ENCODE results near the gene USP12. TPM values are rescaled to one million over a fixed set of nuclear protein-coding genes. Genes with fewer than 3 reads are reported as not detected.
"Not testable (repeated sequence)": the region's sequence is repeated elsewhere in the genome, so short reads cannot be mapped to it uniquely, and the experiment has no call there.

The USP12 gene
- total RNA-seq, 1 donor from 2014 or later, result 21.4 TPM

- peaks cover 6% of the 10 kb centered on the region for H3K9me3 Mint-ChIP-seq
- no peak overlapping the region for H3K4me3 Mint-ChIP-seq
- TF ChIP-seq, protein P1, sequence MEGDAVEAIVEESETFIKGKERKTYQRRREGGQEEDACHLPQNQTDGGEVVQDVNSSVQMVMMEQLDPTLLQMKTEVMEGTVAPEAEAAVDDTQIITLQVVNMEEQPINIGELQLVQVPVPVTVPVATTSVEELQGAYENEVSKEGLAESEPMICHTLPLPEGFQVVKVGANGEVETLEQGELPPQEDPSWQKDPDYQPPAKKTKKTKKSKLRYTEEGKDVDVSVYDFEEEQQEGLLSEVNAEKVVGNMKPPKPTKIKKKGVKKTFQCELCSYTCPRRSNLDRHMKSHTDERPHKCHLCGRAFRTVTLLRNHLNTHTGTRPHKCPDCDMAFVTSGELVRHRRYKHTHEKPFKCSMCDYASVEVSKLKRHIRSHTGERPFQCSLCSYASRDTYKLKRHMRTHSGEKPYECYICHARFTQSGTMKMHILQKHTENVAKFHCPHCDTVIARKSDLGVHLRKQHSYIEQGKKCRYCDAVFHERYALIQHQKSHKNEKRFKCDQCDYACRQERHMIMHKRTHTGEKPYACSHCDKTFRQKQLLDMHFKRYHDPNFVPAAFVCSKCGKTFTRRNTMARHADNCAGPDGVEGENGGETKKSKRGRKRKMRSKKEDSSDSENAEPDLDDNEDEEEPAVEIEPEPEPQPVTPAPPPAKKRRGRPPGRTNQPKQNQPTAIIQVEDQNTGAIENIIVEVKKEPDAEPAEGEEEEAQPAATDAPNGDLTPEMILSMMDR (conservative IDR thresholded peaks at IDR 0.05), result no peak
- DNase-seq (ENCODE audit: low read depth, low spot score), result no peak
- H3K4me1 Mint-ChIP-seq, result peaks cover 4% of the 10 kb centered on the region
- peak overlapping the region; percentile 35 for H3K27ac Mint-ChIP-seq (ENCODE audit: unreplicated experiment)
- H3K27me3 Mint-ChIP-seq (ENCODE audit: low read depth), result no peaks in the 10 kb centered on the region
- peaks cover 11% of the 10 kb centered on the region for H3K36me3 Mint-ChIP-seq (ENCODE audit: low read depth)
These were observed 24.0 kb downstream of the USP12 start for GRCh38 chr13:27147530-27148170.

- TF ChIP-seq, protein P1 (conservative IDR thresholded peaks at IDR 0.05), result no peak
- peaks cover 7% of the 10 kb centered on the region for H3K4me1 Mint-ChIP-seq
- no peak for DNase-seq (ENCODE audit: low read depth, low spot score)
- peaks cover 15% of the 10 kb centered on the region for H3K36me3 Mint-ChIP-seq (ENCODE audit: low read depth)
- H3K27me3 Mint-ChIP-seq (ENCODE audit: low read depth), result no peaks in the 10 kb centered on the region
- no peak overlapping the region for H3K4me3 Mint-ChIP-seq
- peaks cover 8% of the 10 kb centered on the region for H3K9me3 Mint-ChIP-seq
- no peak overlapping the region for H3K27ac Mint-ChIP-seq (ENCODE audit: unreplicated experiment)
These were observed 29.9 kb downstream of the USP12 start for GRCh38 chr13:27141746-27142145.

- not testable (repeated sequence) for H3K4me3 Mint-ChIP-seq; H3K27ac Mint-ChIP-seq (ENCODE audit: unreplicated experiment); H3K9me3 Mint-ChIP-seq; H3K4me1 Mint-ChIP-seq; DNase-seq (ENCODE audit: low read depth, low spot score); H3K27me3 Mint-ChIP-seq (ENCODE audit: low read depth)
- peaks cover 15% of the 10 kb centered on the region for H3K36me3 Mint-ChIP-seq (ENCODE audit: low read depth)
These were observed 30.5 kb downstream of the USP12 start for GRCh38 chr13:27141159-27141558.

DNA sequence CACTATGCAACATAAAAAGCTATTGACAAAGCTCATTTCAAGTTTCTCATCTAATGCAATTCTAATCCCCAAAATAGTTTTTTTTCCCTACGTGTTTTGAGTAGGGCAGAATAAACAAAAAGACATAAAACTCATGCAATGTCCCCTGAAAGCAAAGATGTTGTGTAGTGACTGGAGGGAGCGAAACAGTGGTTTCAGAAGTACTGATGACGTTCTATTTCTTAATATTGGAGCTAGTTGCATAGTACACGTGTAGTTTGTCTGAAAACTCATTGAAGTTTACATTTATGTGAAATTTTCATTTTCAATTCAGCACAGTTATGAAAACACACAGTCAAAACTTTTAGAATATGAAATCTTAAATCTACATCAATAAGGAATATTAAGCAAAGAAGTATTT is 31.6 kb downstream of the USP12 start:
- peaks cover 4% of the 10 kb centered on the region for H3K4me1 Mint-ChIP-seq
- no peak overlapping the region for H3K4me3 Mint-ChIP-seq
- DNase-seq (ENCODE audit: low read depth, low spot score), result no peak
- H3K36me3 Mint-ChIP-seq (ENCODE audit: low read depth), result peaks cover 15% of the 10 kb centered on the region
- no peak overlapping the region for H3K27ac Mint-ChIP-seq (ENCODE audit: unreplicated experiment)
- peaks cover 8% of the 10 kb centered on the region for H3K9me3 Mint-ChIP-seq
- no peaks in the 10 kb centered on the region for H3K27me3 Mint-ChIP-seq (ENCODE audit: low read depth)
- TF ChIP-seq, protein P1 (conservative IDR thresholded peaks at IDR 0.05), result no peak

- H3K36me3 Mint-ChIP-seq (ENCODE audit: low read depth), result peaks cover 15% of the 10 kb centered on the region
- TF ChIP-seq, protein P1 (conservative IDR thresholded peaks at IDR 0.05), result no peak
- H3K27me3 Mint-ChIP-seq (ENCODE audit: low read depth), result no peaks in the 10 kb centered on the region
- H3K27ac Mint-ChIP-seq (ENCODE audit: unreplicated experiment), result no peak overlapping the region
- H3K4me3 Mint-ChIP-seq, result no peak overlapping the region
- peaks cover 8% of the 10 kb centered on the region for H3K9me3 Mint-ChIP-seq
- H3K4me1 Mint-ChIP-seq, result peaks cover 4% of the 10 kb centered on the region
- no peak for DNase-seq (ENCODE audit: low read depth, low spot score)
These were observed 32.0 kb downstream of the USP12 start for GRCh38 chr13:27139565-27139964.

DNA sequence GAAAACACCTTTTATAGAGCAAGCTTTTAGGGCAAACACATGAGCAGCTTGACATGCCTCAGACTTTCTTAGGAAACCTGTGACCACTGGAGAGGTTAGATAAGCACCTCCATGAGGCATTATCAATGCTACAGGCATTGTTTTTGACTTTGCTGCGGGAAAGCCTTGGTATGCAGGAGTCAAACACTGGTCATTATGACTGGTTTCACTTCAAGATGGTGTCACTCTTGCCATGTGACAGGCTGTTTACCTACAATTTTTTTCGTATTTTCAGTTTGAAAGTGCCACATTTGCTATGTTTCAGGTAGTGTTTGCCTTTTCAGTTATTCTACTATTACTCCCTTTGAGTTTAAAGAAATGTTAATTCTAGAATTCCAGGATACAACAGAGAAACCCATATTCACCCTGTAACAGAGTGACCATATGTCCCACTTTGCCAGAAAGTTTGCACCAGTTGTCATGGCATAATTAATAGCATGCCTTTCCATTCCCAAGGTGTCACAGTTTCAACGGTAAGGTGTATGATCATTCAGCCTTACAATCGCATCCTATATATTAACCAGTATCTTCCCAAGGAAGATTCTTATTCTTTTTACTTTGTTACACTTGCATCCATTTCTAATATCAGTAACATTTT is 33.0 kb downstream of the USP12 start:
- TF ChIP-seq, protein P1 (conservative IDR thresholded peaks at IDR 0.05), result no peak
- H3K9me3 Mint-ChIP-seq, result peaks cover 7% of the 10 kb centered on the region
- H3K4me3 Mint-ChIP-seq, result no peak overlapping the region
- H3K4me1 Mint-ChIP-seq, result peaks cover 4% of the 10 kb centered on the region
- no peak overlapping the region for H3K27ac Mint-ChIP-seq (ENCODE audit: unreplicated experiment)
- no peak for DNase-seq (ENCODE audit: low read depth, low spot score)
- no peaks in the 10 kb centered on the region for H3K27me3 Mint-ChIP-seq (ENCODE audit: low read depth)
- peaks cover 15% of the 10 kb centered on the region for H3K36me3 Mint-ChIP-seq (ENCODE audit: low read depth)

Data from neural crest cell (in vitro differentiated cells).